Ishikawa (cell line): Measurements from ENCODE around the gene LMO3.

Experiments used
- CEBPB ChIP-seq: IDR thresholded peaks from 2 replicates; pipeline ENCODE4 v1.6.1; 2012
- CREB1 ChIP-seq: IDR thresholded peaks from 2 replicates; pipeline ENCODE4 v1.6.1; 2012; ENCODE audit warnings: low read depth
- EGR1 ChIP-seq: IDR thresholded peaks from 2 replicates; pipeline ENCODE4 v1.6.1; 2012
- EP300 ChIP-seq: IDR thresholded peaks from 2 replicates; pipeline ENCODE4 v1.6.1; 2012; ENCODE audit warnings: borderline replicate concordance
- FOXM1 ChIP-seq: IDR thresholded peaks from 2 replicates; pipeline ENCODE4 v1.6.1; 2012; ENCODE audit warnings: low read depth, borderline replicate concordance
- MAX ChIP-seq: IDR thresholded peaks from 2 replicates; pipeline ENCODE4 v1.6.1; 2012
- NFIC ChIP-seq: IDR thresholded peaks from 2 replicates; pipeline ENCODE4 v1.6.1; 2012
- RAD21 ChIP-seq: IDR thresholded peaks from 2 replicates; pipeline ENCODE4 v1.6.1; 2012; ENCODE audit warnings: low read depth
- TAF1 ChIP-seq: IDR thresholded peaks from 2 replicates; pipeline ENCODE4 v1.6.1; 2012; ENCODE audit warnings: low read depth, mild to moderate bottlenecking
- TCF12 ChIP-seq: IDR thresholded peaks from 2 replicates; pipeline ENCODE4 v1.6.1; 2012; ENCODE audit warnings: low read depth
- TEAD4 ChIP-seq: IDR thresholded peaks from 2 replicates; pipeline ENCODE4 v1.6.1; 2012
- YY1 ChIP-seq: IDR thresholded peaks from 2 replicates; pipeline ENCODE4 v1.6.1; 2012; ENCODE audit warnings: low read depth
- ZBTB7A ChIP-seq: IDR thresholded peaks from 2 replicates; pipeline ENCODE4 v1.6.1; 2012; ENCODE audit warnings: low read depth
- TF ChIP-seq, protein P1 (sequence below): IDR thresholded peaks from 2 replicates; pipeline ENCODE4 v1.6.1; 2012; ENCODE audit warnings: low read depth, mild to moderate bottlenecking
- TF ChIP-seq, protein P2 (sequence below): IDR thresholded peaks from 2 replicates; pipeline ENCODE4 v1.6.1; 2012

The LMO3 gene

GRCh38 chr12:16587514-16587913 lies 18.4 kb downstream of the LMO3 start:
- TF ChIP-seq EGR1 (no peak), NFIC (no peak), TAF1 (no peak), CEBPB (no peak), TEAD4 (no peak), FOXM1 (no peak), TCF12 (no peak), YY1 (no peak), MAX (no peak), ZBTB7A (no peak)
- TF ChIP-seq, protein P1, sequence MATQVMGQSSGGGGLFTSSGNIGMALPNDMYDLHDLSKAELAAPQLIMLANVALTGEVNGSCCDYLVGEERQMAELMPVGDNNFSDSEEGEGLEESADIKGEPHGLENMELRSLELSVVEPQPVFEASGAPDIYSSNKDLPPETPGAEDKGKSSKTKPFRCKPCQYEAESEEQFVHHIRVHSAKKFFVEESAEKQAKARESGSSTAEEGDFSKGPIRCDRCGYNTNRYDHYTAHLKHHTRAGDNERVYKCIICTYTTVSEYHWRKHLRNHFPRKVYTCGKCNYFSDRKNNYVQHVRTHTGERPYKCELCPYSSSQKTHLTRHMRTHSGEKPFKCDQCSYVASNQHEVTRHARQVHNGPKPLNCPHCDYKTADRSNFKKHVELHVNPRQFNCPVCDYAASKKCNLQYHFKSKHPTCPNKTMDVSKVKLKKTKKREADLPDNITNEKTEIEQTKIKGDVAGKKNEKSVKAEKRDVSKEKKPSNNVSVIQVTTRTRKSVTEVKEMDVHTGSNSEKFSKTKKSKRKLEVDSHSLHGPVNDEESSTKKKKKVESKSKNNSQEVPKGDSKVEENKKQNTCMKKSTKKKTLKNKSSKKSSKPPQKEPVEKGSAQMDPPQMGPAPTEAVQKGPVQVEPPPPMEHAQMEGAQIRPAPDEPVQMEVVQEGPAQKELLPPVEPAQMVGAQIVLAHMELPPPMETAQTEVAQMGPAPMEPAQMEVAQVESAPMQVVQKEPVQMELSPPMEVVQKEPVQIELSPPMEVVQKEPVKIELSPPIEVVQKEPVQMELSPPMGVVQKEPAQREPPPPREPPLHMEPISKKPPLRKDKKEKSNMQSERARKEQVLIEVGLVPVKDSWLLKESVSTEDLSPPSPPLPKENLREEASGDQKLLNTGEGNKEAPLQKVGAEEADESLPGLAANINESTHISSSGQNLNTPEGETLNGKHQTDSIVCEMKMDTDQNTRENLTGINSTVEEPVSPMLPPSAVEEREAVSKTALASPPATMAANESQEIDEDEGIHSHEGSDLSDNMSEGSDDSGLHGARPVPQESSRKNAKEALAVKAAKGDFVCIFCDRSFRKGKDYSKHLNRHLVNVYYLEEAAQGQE, result no peak
- TF ChIP-seq, protein P2, sequence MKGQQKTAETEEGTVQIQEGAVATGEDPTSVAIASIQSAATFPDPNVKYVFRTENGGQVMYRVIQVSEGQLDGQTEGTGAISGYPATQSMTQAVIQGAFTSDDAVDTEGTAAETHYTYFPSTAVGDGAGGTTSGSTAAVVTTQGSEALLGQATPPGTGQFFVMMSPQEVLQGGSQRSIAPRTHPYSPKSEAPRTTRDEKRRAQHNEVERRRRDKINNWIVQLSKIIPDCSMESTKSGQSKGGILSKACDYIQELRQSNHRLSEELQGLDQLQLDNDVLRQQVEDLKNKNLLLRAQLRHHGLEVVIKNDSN, result no peak

GRCh38 chr12:16587110-16587453 lies 18.9 kb downstream of the LMO3 start:
- TF ChIP-seq EP300 (no peak), TEAD4 (no peak), NFIC (no peak), RAD21 (no peak), ZBTB7A (no peak), CEBPB (no peak), TAF1 (no peak), FOXM1 (no peak), CREB1 (no peak), EGR1 (no peak), YY1 (no peak), MAX (no peak), TCF12 (no peak)
- TF ChIP-seq, protein P2, result no peak
- TF ChIP-seq, protein P1, result no peak

GRCh38 chr12:16586350-16587109 lies 19.4 kb downstream of the LMO3 start:
- TF ChIP-seq MAX (no peak), YY1 (no peak), TEAD4 (no peak), TCF12 (no peak), NFIC (no peak), TAF1 (no peak), FOXM1 (no peak), ZBTB7A (no peak), EGR1 (no peak), EP300 (no peak), CEBPB (no peak), CREB1 (no peak), RAD21 (no peak)
- TF ChIP-seq, protein P2, result no peak
- TF ChIP-seq, protein P1, result no peak

GRCh38 chr12:16585781-16586180 lies 20.2 kb downstream of the LMO3 start:
- TF ChIP-seq TCF12 (no peak), MAX (no peak), EGR1 (no peak), RAD21 (no peak), CREB1 (no peak), NFIC (no peak), FOXM1 (no peak), CEBPB (no peak), TEAD4 (no peak), EP300 (no peak), YY1 (no peak), TAF1 (no peak), ZBTB7A (no peak)
- TF ChIP-seq, protein P1, result no peak
- TF ChIP-seq, protein P2, result no peak
